GM23338 (cell line): ENCODE data around the gene CEACAM7. TPM values are rescaled to one million over a fixed set of nuclear protein-coding genes. Genes with fewer than 3 reads are reported as not detected.

ENCODE experiments used
- ATAC-seq: fragments of 200-7000 bp; cut with Tn5 transposase; 3 replicates; pipeline ENCODE4 v1.9.1; 2020
- DNase-seq: peaks from one replicate; pipeline ENCODE4 v3.0.0-alpha.2; 2015; ENCODE audit warnings: low spot score
- H2AFZ ChIP-seq: fragments of 200-600 bp; sonication (generic); 2 replicates; pipeline ENCODE4 v1.8.0; 2016; ENCODE audit warnings: antibody characterized with exemption, mild to moderate bottlenecking, moderate library complexity
- H3F3A ChIP-seq: fragments of 200-600 bp; sonication (generic); replicated peaks from 2 replicates; pipeline ENCODE4 v1.8.0; 2017; ENCODE audit warnings: antibody characterized with exemption, mixed run types, low read depth
- H3K27ac ChIP-seq: fragments of 200-600 bp; sonication (generic); 2 replicates; pipeline ENCODE4 v1.6.1; 2016; ENCODE audit warnings: low read depth
- H3K27me3 ChIP-seq: fragments of 200-600 bp; sonication (generic); 2 replicates; pipeline ENCODE4 v1.8.0; 2016; ENCODE audit warnings: mild to moderate bottlenecking, mixed run types, moderate library complexity; ENCODE audit not compliant: insufficient read depth
- H3K36me3 ChIP-seq: fragments of 200-600 bp; sonication (generic); 2 replicates; pipeline ENCODE4 v1.8.0; 2016; ENCODE audit warnings: mild to moderate bottlenecking; ENCODE audit not compliant: insufficient read depth
- H3K4me1 ChIP-seq: fragments of 200-600 bp; sonication (generic); 2 replicates; pipeline ENCODE4 v1.8.0; 2016; ENCODE audit warnings: mild to moderate bottlenecking, moderate library complexity; ENCODE audit not compliant: insufficient read depth
- H3K4me2 ChIP-seq: fragments of 200-600 bp; sonication (generic); 2 replicates; pipeline ENCODE4 v1.7.1; 2017; ENCODE audit warnings: mixed run types
- H3K4me3 ChIP-seq: fragments of 200-600 bp; sonication (generic); 2 replicates; pipeline ENCODE4 v1.6.1; 2016; ENCODE audit warnings: mixed run types
- H3K79me2 ChIP-seq: fragments of 200-600 bp; sonication (generic); replicated peaks from 2 replicates; pipeline ENCODE4 v1.8.0; 2017; ENCODE audit warnings: mild to moderate bottlenecking; ENCODE audit not compliant: insufficient read depth
- H3K9me2 ChIP-seq: fragments of 200-600 bp; sonication (generic); 2 replicates; pipeline ENCODE4 v1.8.0; 2017; ENCODE audit not compliant: insufficient read depth
- H4K20me1 ChIP-seq: fragments of 200-600 bp; sonication (generic); replicated peaks from 2 replicates; pipeline ENCODE4 v1.8.0; 2017; ENCODE audit warnings: mild to moderate bottlenecking; ENCODE audit not compliant: insufficient read depth
- H3K27ac Mint-ChIP-seq: 2 replicates; pipeline ENCODE4 v1.8.0; 2020; ENCODE audit warnings: inconsistent platforms, mild to moderate bottlenecking, moderate library complexity, mixed read lengths
- H3K27me3 Mint-ChIP-seq: 3 replicates; pipeline ENCODE4 v1.8.0; 2022; ENCODE audit warnings: low read depth, mild to moderate bottlenecking, moderate library complexity, mixed read lengths, inconsistent platforms; ENCODE audit not compliant: insufficient read depth, poor library complexity
- H3K36me3 Mint-ChIP-seq: 3 replicates; pipeline ENCODE4 v1.8.0; 2021; ENCODE audit warnings: low read depth, mild to moderate bottlenecking, inconsistent platforms, moderate library complexity, mixed read lengths
- H3K4me1 Mint-ChIP-seq: 3 replicates; pipeline ENCODE4 v1.8.0; 2020; ENCODE audit warnings: mild to moderate bottlenecking, inconsistent platforms, mixed read lengths
- H3K4me3 Mint-ChIP-seq: 3 replicates; pipeline ENCODE4 v1.8.0; 2021; ENCODE audit warnings: moderate library complexity, mild to moderate bottlenecking, inconsistent platforms, mixed read lengths
- H3K9me3 Mint-ChIP-seq: 3 replicates; pipeline ENCODE4 v1.8.0; 2020; ENCODE audit warnings: moderate library complexity, mild to moderate bottlenecking, inconsistent platforms, mixed read lengths
- CREB1 ChIP-seq: fragments of 250-450 bp; sonication (Bioruptor Pico); IDR thresholded peaks from 2 replicates; pipeline ENCODE4 v1.5.0; 2020; ENCODE audit warnings: low read depth, mild to moderate bottlenecking, moderate library complexity
- EZH2phosphoT487 ChIP-seq: fragments of 200-600 bp; sonication (generic); IDR thresholded peaks from one replicate; pipeline ENCODE4 v1.8.1; 2018; ENCODE audit warnings: antibody characterized with exemption; ENCODE audit not compliant: unreplicated experiment
- NANOG ChIP-seq: IDR thresholded peaks from 2 replicates; pipeline ENCODE4 v1.6.1; 2016; ENCODE audit warnings: antibody characterized with exemption, borderline replicate concordance
- STAT1 ChIP-seq: IDR thresholded peaks from one replicate; pipeline ENCODE4 v1.6.1; 2016; ENCODE audit warnings: antibody characterized with exemption; ENCODE audit not compliant: unreplicated experiment
- ZNF114 ChIP-seq: fragments of 250-450 bp; sonication (Bioruptor Pico); IDR thresholded peaks from 2 replicates; pipeline ENCODE4 v1.5.0; 2020; ENCODE audit warnings: mild to moderate bottlenecking, moderate library complexity
- ZNF331 ChIP-seq: fragments of 250-450 bp; sonication (Bioruptor Pico); IDR thresholded peaks from 2 replicates; pipeline ENCODE4 v1.5.0; 2020; ENCODE audit warnings: low read depth, mild to moderate bottlenecking, moderate library complexity
- polyA plus RNA-seq: library from polyadenylated mRNA; unstranded; fragments of >200 nt; fragmentation: Nextera tagmentation; extraction: Ambion mirVana; gene quantifications from 2 replicates; pipeline ENCODE4 v1.2.1, GENCODE V29; 2016
- total RNA-seq: library from RNA; depleted of rRNA; stranded (reverse); fragments of >200 nt; shearing (Covaris generic); gene quantifications from 2 replicates; pipeline ENCODE4 v1.2.3, GENCODE V29; 2014
- TF ChIP-seq, protein P1 (sequence below): IDR thresholded peaks from 2 replicates; pipeline ENCODE4 v1.6.1; 2016; ENCODE audit warnings: antibody characterized with exemption
- TF ChIP-seq, protein P2 (sequence below), 2 experiments: fragments of 200-600 bp in 1 of 2; sonication (generic) in 1 of 2; conservative IDR thresholded peaks; 2 replicates each; pipeline versions ENCODE4 v1.5.1 to v1.6.1; 2016 to 2017; ENCODE audit warnings: antibody characterized with exemption in 2 of 2, low read depth in 2 of 2, mild to moderate bottlenecking in 2 of 2, moderate library complexity in 1 of 2
- TF ChIP-seq, protein P3 (sequence below): fragments of 250-450 bp; sonication (Bioruptor Pico); IDR thresholded peaks from 2 replicates; pipeline ENCODE4 v1.5.0; 2020; ENCODE audit warnings: mild to moderate bottlenecking, moderate library complexity

CEACAM7 gene
- total and polyA plus RNA-seq, 2 experiments from 2014 or later: 0.24 TPM; not detected in 1

DNA sequence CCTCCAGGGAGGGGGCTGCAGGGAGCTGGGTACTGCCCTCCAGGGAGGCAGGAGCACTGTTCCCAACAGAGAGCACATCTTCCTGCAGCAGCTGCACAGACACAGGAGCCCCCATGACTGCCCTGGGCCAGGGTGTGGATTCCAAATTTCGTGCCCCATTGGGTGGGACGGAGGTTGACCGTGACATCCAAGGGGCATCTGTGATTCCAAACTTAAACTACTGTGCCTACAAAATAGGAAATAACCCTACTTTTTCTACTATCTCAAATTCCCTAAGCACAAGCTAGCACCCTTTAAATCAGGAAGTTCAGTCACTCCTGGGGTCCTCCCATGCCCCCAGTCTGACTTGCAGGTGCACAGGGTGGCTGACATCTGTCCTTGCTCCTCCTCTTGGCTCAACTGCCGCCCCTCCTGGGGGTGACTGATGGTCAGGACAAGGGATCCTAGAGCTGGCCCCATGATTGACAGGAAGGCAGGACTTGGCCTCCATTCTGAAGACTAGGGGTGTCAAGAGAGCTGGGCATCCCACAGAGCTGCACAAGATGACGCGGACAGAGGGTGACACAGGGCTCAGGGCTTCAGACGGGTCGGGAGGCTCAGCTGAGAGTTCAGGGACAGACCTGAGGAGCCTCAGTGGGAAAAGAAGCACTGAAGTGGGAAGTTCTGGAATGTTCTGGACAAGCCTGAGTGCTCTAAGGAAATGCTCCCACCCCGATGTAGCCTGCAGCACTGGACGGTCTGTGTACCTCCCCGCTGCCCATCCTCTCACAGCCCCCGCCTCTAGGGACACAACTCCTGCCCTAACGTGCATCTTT is 12.5 kb upstream of the CEACAM7 start:
- no peaks in the 10 kb centered on the region for H3K36me3 Mint-ChIP-seq
- Histone ChIP-seq H3F3A (no peaks in the 10 kb centered on the region), H2AFZ (no peak overlapping the region), H3K9me2 (no peaks in the 10 kb centered on the region), H3K27ac (no peak overlapping the region), H3K4me2 (no peak overlapping the region), H3K36me3 (no peaks in the 10 kb centered on the region), H3K79me2 (no peaks in the 10 kb centered on the region), H3K4me1 (no peaks in the 10 kb centered on the region), H4K20me1 (peaks cover 4% of the 10 kb centered on the region; the same call in 1 of the 2 replicates), H3K27me3 (no peaks in the 10 kb centered on the region), H3K4me3 (no peak overlapping the region)
- no peak for DNase-seq
- no peaks in the 10 kb centered on the region for H3K9me3 Mint-ChIP-seq
- H3K27ac Mint-ChIP-seq: no peak overlapping the region
- TF ChIP-seq, protein P1, sequence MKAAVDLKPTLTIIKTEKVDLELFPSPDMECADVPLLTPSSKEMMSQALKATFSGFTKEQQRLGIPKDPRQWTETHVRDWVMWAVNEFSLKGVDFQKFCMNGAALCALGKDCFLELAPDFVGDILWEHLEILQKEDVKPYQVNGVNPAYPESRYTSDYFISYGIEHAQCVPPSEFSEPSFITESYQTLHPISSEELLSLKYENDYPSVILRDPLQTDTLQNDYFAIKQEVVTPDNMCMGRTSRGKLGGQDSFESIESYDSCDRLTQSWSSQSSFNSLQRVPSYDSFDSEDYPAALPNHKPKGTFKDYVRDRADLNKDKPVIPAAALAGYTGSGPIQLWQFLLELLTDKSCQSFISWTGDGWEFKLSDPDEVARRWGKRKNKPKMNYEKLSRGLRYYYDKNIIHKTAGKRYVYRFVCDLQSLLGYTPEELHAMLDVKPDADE: no peak
- TF ChIP-seq CREB1 (CRISPR knock-in tag) (no peak), ZNF114 (CRISPR knock-in tag) (no peak), NANOG (no peak), EZH2phosphoT487 (no peak), STAT1 (no peak), ZNF331 (CRISPR knock-in tag) (no peak)
- TF ChIP-seq, protein P2, sequence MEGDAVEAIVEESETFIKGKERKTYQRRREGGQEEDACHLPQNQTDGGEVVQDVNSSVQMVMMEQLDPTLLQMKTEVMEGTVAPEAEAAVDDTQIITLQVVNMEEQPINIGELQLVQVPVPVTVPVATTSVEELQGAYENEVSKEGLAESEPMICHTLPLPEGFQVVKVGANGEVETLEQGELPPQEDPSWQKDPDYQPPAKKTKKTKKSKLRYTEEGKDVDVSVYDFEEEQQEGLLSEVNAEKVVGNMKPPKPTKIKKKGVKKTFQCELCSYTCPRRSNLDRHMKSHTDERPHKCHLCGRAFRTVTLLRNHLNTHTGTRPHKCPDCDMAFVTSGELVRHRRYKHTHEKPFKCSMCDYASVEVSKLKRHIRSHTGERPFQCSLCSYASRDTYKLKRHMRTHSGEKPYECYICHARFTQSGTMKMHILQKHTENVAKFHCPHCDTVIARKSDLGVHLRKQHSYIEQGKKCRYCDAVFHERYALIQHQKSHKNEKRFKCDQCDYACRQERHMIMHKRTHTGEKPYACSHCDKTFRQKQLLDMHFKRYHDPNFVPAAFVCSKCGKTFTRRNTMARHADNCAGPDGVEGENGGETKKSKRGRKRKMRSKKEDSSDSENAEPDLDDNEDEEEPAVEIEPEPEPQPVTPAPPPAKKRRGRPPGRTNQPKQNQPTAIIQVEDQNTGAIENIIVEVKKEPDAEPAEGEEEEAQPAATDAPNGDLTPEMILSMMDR (conservative IDR thresholded peaks at IDR 0.05; ENCODE audit: low read depth in 2 of 2): no peak
- TF ChIP-seq, protein P3, sequence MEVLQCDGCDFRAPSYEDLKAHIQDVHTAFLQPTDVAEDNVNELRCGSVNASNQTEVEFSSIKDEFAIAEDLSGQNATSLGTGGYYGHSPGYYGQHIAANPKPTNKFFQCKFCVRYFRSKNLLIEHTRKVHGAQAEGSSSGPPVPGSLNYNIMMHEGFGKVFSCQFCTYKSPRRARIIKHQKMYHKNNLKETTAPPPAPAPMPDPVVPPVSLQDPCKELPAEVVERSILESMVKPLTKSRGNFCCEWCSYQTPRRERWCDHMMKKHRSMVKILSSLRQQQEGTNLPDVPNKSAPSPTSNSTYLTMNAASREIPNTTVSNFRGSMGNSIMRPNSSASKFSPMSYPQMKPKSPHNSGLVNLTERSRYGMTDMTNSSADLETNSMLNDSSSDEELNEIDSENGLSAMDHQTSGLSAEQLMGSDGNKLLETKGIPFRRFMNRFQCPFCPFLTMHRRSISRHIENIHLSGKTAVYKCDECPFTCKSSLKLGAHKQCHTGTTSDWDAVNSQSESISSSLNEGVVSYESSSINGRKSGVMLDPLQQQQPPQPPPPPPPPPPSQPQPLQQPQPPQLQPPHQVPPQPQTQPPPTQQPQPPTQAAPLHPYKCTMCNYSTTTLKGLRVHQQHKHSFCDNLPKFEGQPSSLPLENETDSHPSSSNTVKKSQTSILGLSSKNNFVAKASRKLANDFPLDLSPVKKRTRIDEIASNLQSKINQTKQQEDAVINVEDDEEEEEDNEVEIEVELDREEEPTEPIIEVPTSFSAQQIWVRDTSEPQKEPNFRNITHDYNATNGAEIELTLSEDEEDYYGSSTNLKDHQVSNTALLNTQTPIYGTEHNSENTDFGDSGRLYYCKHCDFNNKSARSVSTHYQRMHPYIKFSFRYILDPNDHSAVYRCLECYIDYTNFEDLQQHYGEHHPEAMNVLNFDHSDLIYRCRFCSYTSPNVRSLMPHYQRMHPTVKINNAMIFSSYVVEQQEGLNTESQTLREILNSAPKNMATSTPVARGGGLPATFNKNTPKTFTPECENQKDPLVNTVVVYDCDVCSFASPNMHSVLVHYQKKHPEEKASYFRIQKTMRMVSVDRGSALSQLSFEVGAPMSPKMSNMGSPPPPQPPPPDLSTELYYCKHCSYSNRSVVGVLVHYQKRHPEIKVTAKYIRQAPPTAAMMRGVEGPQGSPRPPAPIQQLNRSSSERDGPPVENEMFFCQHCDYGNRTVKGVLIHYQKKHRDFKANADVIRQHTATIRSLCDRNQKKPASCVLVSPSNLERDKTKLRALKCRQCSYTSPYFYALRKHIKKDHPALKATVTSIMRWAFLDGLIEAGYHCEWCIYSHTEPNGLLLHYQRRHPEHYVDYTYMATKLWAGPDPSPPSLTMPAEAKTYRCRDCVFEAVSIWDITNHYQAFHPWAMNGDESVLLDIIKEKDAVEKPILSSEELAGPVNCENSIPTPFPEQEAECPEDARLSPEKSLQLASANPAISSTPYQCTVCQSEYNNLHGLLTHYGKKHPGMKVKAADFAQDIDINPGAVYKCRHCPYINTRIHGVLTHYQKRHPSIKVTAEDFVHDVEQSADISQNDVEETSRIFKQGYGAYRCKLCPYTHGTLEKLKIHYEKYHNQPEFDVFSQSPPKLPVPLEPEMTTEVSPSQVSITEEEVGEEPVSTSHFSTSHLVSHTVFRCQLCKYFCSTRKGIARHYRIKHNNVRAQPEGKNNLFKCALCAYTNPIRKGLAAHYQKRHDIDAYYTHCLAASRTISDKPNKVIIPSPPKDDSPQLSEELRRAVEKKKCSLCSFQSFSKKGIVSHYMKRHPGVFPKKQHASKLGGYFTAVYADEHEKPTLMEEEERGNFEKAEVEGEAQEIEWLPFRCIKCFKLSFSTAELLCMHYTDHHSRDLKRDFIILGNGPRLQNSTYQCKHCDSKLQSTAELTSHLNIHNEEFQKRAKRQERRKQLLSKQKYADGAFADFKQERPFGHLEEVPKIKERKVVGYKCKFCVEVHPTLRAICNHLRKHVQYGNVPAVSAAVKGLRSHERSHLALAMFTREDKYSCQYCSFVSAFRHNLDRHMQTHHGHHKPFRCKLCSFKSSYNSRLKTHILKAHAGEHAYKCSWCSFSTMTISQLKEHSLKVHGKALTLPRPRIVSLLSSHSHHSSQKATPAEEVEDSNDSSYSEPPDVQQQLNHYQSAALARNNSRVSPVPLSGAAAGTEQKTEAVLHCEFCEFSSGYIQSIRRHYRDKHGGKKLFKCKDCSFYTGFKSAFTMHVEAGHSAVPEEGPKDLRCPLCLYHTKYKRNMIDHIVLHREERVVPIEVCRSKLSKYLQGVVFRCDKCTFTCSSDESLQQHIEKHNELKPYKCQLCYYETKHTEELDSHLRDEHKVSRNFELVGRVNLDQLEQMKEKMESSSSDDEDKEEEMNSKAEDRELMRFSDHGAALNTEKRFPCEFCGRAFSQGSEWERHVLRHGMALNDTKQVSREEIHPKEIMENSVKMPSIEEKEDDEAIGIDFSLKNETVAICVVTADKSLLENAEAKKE (CRISPR knock-in tag): no peak
- H3K4me1 Mint-ChIP-seq: no peaks in the 10 kb centered on the region; the same call in 2 of the 3 replicates
- H3K27me3 Mint-ChIP-seq: peaks cover 14% of the 10 kb centered on the region
- H3K4me3 Mint-ChIP-seq: no peak overlapping the region
- no peak for ATAC-seq
